NCI-H2171 (cell line): ENCODE results near the gene HHAT.
"Not testable (repeated sequence)": the region's sequence is repeated elsewhere in the genome, so short reads cannot be mapped to it uniquely, and the experiment has no call there.

Experiments used
- DNase-seq: peaks from one replicate; lab custom pipeline; 2025; lab: John Stamatoyannopoulos, UW

The HHAT gene

GRCh38 chr1:210397252-210397651, 68.5 kb downstream of the HHAT start:
- no peak for DNase-seq

GRCh38 chr1:210397681-210398080, 69.0 kb downstream of the HHAT start:
- DNase-seq = no peak

GRCh38 chr1:210398466-210398865, 69.8 kb downstream of the HHAT start:
- no peak for DNase-seq

- DNase-seq = peak; percentile 36
These were observed 71.5 kb downstream of the HHAT start for GRCh38 chr1:210400043-210400840.

GRCh38 chr1:210402560-210402959, 73.9 kb downstream of the HHAT start:
- DNase-seq = no peak

GRCh38 chr1:210405316-210405715, 76.6 kb downstream of the HHAT start:
- no peak for DNase-seq

- DNase-seq = not testable (repeated sequence)
These were observed 77.6 kb downstream of the HHAT start for GRCh38 chr1:210406341-210406740.

- DNase-seq = peak; percentile 55
These were observed 78.6 kb downstream of the HHAT start for GRCh38 chr1:210407207-210407886.

GRCh38 chr1:210407887-210408252, 79.2 kb downstream of the HHAT start:
- DNase-seq = no peak

- DNase-seq = no peak
These were observed 83.5 kb downstream of the HHAT start for GRCh38 chr1:210412240-210412639.

GRCh38 chr1:210413951-210414350, 85.2 kb downstream of the HHAT start:
- DNase-seq = no peak

GRCh38 chr1:210415846-210416448, 87.2 kb downstream of the HHAT start:
- no peak for DNase-seq

GRCh38 chr1:210416681-210417080, 88.0 kb downstream of the HHAT start:
- DNase-seq = no peak

- no peak for DNase-seq
These were observed 89.2 kb downstream of the HHAT start for GRCh38 chr1:210417881-210418280.

GRCh38 chr1:210418863-210419650, 90.4 kb downstream of the HHAT start:
- DNase-seq = no peak

- DNase-seq = not testable (repeated sequence)
These were observed 98.0 kb downstream of the HHAT start for GRCh38 chr1:210426696-210427095.

- DNase-seq = no peak
These were observed 100.0 kb downstream of the HHAT start for GRCh38 chr1:210428696-210429095.

- no peak for DNase-seq
These were observed 105.5 kb downstream of the HHAT start for GRCh38 chr1:210434223-210434622.

GRCh38 chr1:210437111-210437510, 108.4 kb downstream of the HHAT start:
- DNase-seq = peak; percentile 10

GRCh38 chr1:210437781-210438180, 109.1 kb downstream of the HHAT start:
- no peak for DNase-seq

- DNase-seq = no peak
These were observed 110.5 kb downstream of the HHAT start for GRCh38 chr1:210438928-210439841.
